HG03575 (cell line): ENCODE measurements around the gene OR56B1.

Source experiments
- ATAC-seq: cut with Tn5 transposase; IDR thresholded peaks from one replicate; pipeline ENCODE4 v1.9.1; 2021; ENCODE audit not compliant: unreplicated experiment, insufficient number of reproducible peaks, low FRiP score; ENCODE audit errors: extremely low read depth

OR56B1 gene

GRCh38 chr11:5722622-5723021 lies 13.6 kb upstream of the OR56B1 start:
- ATAC-seq: no peak

- ATAC-seq: no peak
Observed at GRCh38 chr11:5726351-5726750, 9.9 kb upstream of the OR56B1 start.

GRCh38 chr11:5727691-5728090 lies 8.6 kb upstream of the OR56B1 start:
- ATAC-seq: no peak

DNA sequence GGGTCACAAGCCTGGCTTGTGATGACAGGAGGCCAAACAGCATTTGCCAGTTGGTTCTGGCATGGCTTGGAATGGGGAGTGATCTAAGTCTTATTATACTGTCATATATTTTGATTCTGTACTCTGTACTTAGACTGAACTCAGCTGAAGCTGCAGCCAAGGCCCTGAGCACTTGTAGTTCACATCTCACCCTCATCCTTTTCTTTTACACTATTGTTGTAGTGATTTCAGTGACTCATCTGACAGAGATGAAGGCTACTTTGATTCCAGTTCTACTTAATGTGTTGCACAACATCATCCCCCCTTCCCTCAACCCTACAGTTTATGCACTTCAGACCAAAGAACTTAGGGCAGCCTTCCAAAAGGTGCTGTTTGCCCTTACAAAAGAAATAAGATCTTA lies 843 bp downstream of the OR56B1 start:
- no peak for ATAC-seq

DNA sequence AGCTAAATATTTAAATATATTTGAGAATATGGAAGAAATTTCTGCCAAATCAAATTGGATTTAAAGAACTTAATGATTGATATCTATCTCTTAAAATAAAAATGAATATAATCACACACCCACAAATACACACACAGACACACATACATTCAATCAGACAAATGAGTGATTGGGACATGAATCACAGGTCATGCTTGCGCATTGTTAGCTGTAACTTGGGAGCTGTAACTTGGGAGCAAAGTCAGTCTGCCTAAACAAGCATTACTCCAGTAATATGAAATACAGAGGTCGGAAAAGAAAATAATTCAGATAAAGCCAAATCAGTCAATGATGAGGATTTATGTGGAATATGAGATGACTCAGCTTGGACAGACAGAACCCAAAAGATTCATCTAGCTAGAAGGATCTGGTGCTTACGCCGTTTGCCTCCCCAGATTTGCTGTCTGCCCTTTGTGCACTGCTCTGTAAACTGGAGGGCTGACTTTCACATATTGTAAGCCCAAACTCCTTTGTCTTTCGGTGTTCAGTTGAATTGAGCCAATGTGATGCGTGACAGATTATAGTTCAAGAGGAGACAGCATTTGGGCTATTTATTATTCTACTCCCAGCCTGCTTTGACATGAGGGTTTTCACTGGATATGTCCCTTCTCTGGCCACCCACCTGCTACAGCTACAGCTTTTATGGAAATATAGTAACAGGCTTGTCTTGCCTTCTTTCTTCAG lies 1.6 kb downstream of the OR56B1 start:
- no peak for ATAC-seq

- ATAC-seq: no peak
Observed at GRCh38 chr11:5738431-5738830, 2.2 kb downstream of the OR56B1 start.

GRCh38 chr11:5746614-5747013 lies 10.4 kb downstream of the OR56B1 start:
- ATAC-seq: no peak

DNA sequence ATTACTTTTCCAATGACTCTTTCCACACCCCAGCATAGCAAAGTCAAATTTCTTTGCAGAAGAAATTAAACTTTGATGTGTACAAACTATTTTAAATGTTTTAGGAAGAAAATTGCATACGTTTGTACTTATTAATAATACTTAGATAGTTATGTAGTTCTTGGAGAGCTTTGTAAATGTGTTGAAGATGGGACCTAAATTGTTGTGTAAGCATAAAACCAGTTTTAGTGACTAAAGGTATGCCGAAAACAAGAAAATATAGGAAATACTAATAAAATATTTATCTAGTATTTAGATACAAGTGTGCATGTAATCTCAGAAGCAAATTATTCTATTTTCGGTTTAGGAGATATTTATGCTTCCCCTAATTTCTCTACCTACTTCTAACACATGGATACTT lies 13.6 kb downstream of the OR56B1 start:
- ATAC-seq: no peak

DNA sequence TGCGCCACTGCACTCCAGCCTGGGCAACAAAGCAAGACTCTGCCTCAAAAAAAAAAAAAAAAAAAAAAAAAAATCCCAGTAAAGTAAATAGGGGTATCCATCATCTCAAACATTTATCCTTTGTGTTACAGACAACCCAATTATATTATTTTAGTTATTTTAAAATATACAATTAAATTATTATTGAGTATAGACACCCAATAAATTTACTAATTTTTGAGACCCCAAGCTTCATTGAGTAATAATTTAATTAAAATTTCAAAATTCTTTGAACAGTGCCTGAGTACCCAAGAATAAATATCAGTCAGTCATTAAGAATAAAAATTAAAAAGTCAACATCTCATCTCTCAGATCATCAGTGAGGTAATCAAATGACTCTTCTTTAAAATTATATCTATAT lies 17.7 kb downstream of the OR56B1 start, which contains the start of gene OR52N4:
Gene OR52N4 (plus strand): TSS at position 301 of the 400 bp plus-strand sequence. CDS start 498 bp downstream, outside the sequence.
- no peak for ATAC-seq

DNA sequence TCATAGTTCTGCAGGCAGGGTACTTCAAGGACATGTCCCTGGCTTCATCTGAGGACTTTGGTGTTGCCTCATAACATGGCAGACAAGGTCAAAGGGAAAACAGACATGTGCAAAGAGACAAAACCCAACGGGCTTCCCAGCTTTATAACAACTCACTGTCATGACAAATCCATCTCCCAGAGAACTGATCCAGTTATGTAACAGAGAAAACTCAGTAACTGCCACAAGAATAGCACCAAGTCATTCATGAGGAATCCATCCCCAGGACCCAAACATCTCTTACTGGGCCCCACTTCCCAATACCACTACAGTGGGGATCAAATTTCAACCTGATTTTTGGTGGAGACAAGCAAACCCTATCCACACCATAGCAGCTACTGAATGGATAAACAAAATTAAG lies 30.8 kb downstream of the OR56B1 start:
- ATAC-seq: no peak

DNA sequence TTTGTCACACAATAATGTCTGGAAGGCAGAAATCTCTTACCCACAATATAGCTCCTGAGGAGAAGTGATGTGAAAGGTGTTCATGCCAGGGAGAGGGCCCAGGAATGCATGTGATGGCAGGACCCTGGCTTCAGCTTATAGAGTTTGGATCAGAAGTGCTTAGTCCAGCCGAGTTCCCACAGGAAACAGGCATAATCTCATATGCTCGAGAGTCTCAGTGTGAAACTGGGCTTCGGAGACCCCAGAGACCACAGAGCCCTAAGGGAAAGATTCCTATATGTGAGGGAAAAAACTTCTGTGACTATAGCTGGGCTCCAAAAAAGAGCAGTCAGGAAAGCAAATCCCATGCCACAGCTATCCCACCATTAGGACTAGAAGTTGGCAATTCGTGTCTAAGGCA lies 47.0 kb downstream of the OR56B1 start, which contains the start of gene OR52N5:
Gene OR52N5 (minus strand): TSS at position 101 of the 400 bp plus-strand sequence. CDS start 4,721 bp downstream, outside the sequence.
- no peak for ATAC-seq
